Panc1 (cell line): Measurements from ENCODE around the gene GDF10. TPM values are rescaled to one million over a fixed set of nuclear protein-coding genes. Genes with fewer than 3 reads are reported as not detected.

ENCODE experiments used
- ATAC-seq: fragments of 200-7000 bp; cut with Tn5 transposase; 2 replicates; pipeline ENCODE4 v1.9.1; 2020; ENCODE audit warnings: mild to moderate bottlenecking, moderate library complexity
- BruUV-seq: library from RNA; stranded (reverse); fragments of 400-500 nt; replicated peaks from 2 replicates; lab custom pipeline; 2021; lab: Mats Ljungman, UMichigan
- CTCF ChIA-PET: fragments of 300-600 bp; sonication (Branson Sonifier 250); formaldehyde crosslinking; loops from one replicate; lab custom pipeline; 2022; ENCODE audit warnings: antibody characterized with exemption; lab: Charles Lee
- POLR2A ChIA-PET: fragments of 300-600 bp; sonication (Branson Sonifier 250); formaldehyde crosslinking; loops from one replicate; lab custom pipeline; 2022; ENCODE audit warnings: antibody characterized with exemption; lab: Charles Lee
- DNase-seq: peaks from one replicate; pipeline ENCODE4 v3.0.0-alpha.2; 2010; ENCODE audit warnings: low read depth, low spot score
- H3K27ac ChIP-seq: 2 replicates; pipeline ENCODE4 v1.5.1; 2011; ENCODE audit warnings: mild to moderate bottlenecking, low read length, inconsistent platforms
- H3K27me3 ChIP-seq: fragments of 200-500 bp; sonication (Bioruptor generic); 2 replicates; pipeline ENCODE4 v1.6.0; 2014; ENCODE audit warnings: low read length, inconsistent platforms; ENCODE audit not compliant: control insufficient read depth, insufficient read depth
- H3K36me3 ChIP-seq: fragments of 200-500 bp; sonication (Bioruptor generic); 2 replicates; pipeline ENCODE4 v1.5.1; 2014; ENCODE audit warnings: inconsistent platforms, mild to moderate bottlenecking, low read length, moderate library complexity; ENCODE audit not compliant: control insufficient read depth, insufficient read depth
- H3K4me1 ChIP-seq: 2 replicates; pipeline ENCODE4 v1.5.1; 2011; ENCODE audit warnings: inconsistent platforms, mild to moderate bottlenecking, low read length, moderate library complexity; ENCODE audit not compliant: control insufficient read depth, insufficient read depth
- H3K4me3 ChIP-seq, 2 experiments: 2 replicates each; pipeline ENCODE4 v1.5.1; 2011 to 2012; ENCODE audit warnings: low read depth in 2 of 2, low read length in 2 of 2, mild to moderate bottlenecking in 2 of 2, inconsistent platforms in 1 of 2, moderate library complexity in 1 of 2
- H3K9me3 ChIP-seq: fragments of 200-500 bp; sonication (Bioruptor generic); 2 replicates; pipeline ENCODE4 v1.5.1; 2014; ENCODE audit warnings: low read depth, mild to moderate bottlenecking, inconsistent platforms, low read length, moderate library complexity; ENCODE audit not compliant: control insufficient read depth, insufficient read depth
- CTCF ChIP-seq: fragments of 450-650 bp; IDR thresholded peaks from 2 replicates; pipeline ENCODE4 v1.5.1; 2017; ENCODE audit warnings: mild to moderate bottlenecking
- POLR2AphosphoS5 ChIP-seq: IDR thresholded peaks from 2 replicates; pipeline ENCODE4 v1.6.1; 2012; ENCODE audit warnings: mild to moderate bottlenecking, low read depth, low read length, moderate library complexity
- REST ChIP-seq, 2 experiments: IDR thresholded peaks; 2 replicates each; pipeline ENCODE4 v1.6.1; 2011 to 2012; ENCODE audit warnings: low read depth in 2 of 2, control low read depth in 1 of 2, low read length in 1 of 2, mild to moderate bottlenecking in 1 of 2, moderate library complexity in 1 of 2; ENCODE audit not compliant: insufficient read depth in 1 of 2
- SIN3A ChIP-seq: IDR thresholded peaks from 2 replicates; pipeline ENCODE4 v1.6.1; 2012; ENCODE audit warnings: low read depth, mild to moderate bottlenecking, low read length, moderate library complexity, borderline replicate concordance; ENCODE audit not compliant: insufficient read depth
- TCF7L2 ChIP-seq: IDR thresholded peaks from 2 replicates; pipeline ENCODE4 v1.6.1; 2011; ENCODE audit warnings: mild to moderate bottlenecking, low read depth, low read length, inconsistent platforms
- in situ Hi-C: cut with HindIII; loops from 2 replicates; pipeline ENCODE4 v1.10.0; 2016; ENCODE audit warnings: low sequenced_read_pairs, low pct_unique_long_range_greater_than_20kb
- intact Hi-C: fragments of 100-400 bp; cut with micrococcal nuclease; formaldehyde crosslinking; loops from one replicate; pipeline ENCODE4 v1.10.0; 2022; ENCODE audit not compliant: unreplicated experiment
- total RNA-seq: library from RNA; stranded (reverse); gene quantifications from one replicate; pipeline ENCODE4 v1.2.1, GENCODE V29; 2021; ENCODE audit not compliant: unreplicated experiment

GDF10 gene
- total RNA-seq, 1 experiment from 2014 or later, result 1.2 TPM

- intact Hi-C loops (no loop called here), in situ Hi-C loops (no loop called here)
- ChIA-PET CTCF (no interaction called here), POLR2A (no interaction called here)
- BruUV-seq, result no TSS peak
- ATAC-seq (no peak), DNase-seq (no peak)
- H3K4me1 ChIP-seq, result no peaks in the 10 kb centered on the region
- no peaks in the 10 kb centered on the region for H3K27me3 ChIP-seq
- TF ChIP-seq TCF7L2 (no peak), POLR2AphosphoS5 (no peak), SIN3A (no peak), REST (IDR thresholded peaks at IDR 0.05; ENCODE audit: insufficient read depth in 1 of 2, low read depth in 2 of 2, low read length in 1 of 2) (no peak), CTCF (no peak)
- H3K36me3 ChIP-seq, result no peaks in the 10 kb centered on the region
- H3K27ac ChIP-seq, result no peak overlapping the region
- no peak overlapping the region for H3K4me3 ChIP-seq
- H3K9me3 ChIP-seq, result no peaks in the 10 kb centered on the region
Observed at GRCh38 chr10:47351899-47352815, 52.2 kb downstream of the GDF10 start.

GRCh38 chr10:47353351-47353750 lies 53.4 kb downstream of the GDF10 start:
- Histone ChIP-seq H3K4me1 (no peaks in the 10 kb centered on the region), H3K27ac (no peak overlapping the region), H3K27me3 (no peaks in the 10 kb centered on the region), H3K4me3 (no peak overlapping the region), H3K9me3 (no peaks in the 10 kb centered on the region), H3K36me3 (no peaks in the 10 kb centered on the region)
- POLR2A ChIA-PET, result no interaction called here
- DNase-seq (no peak), ATAC-seq (no peak)
- CTCF ChIA-PET, result no interaction called here
- in situ Hi-C loops (no loop called here), intact Hi-C loops (no loop called here)
- BruUV-seq, result no TSS peak
- TF ChIP-seq SIN3A, result no peak
- no peak for TF ChIP-seq CTCF
- no peak for TF ChIP-seq POLR2AphosphoS5
- no peak for TF ChIP-seq REST (IDR thresholded peaks at IDR 0.05; ENCODE audit: insufficient read depth in 1 of 2, low read depth in 2 of 2, low read length in 1 of 2)
- no peak for TF ChIP-seq TCF7L2
